Measurements from ENCODE around the gene ZNF423. TPM values are rescaled to one million over a fixed set of nuclear protein-coding genes. Genes with fewer than 3 reads are reported as not detected.

Gene ZNF423
- total and polyA plus RNA-seq, 2 donors, result 6.4 to 14.0 TPM

GRCh38 chr16:49559242-49559641 is 296.7 kb downstream of the ZNF423 start:
- H3K4me1 ChIP-seq (ENCODE audit: insufficient read depth), result no peaks in the 10 kb centered on the region
- no peak overlapping the region for H3K27ac ChIP-seq (ENCODE audit: low read depth)
- no peaks in the 10 kb centered on the region for H3K36me3 ChIP-seq (ENCODE audit: insufficient read depth)
- no peak for DNase-seq (ENCODE audit: extremely low spot score)
- WGBS, result 72% methylated on average over 4 of the region's 4 CpGs
- no peak overlapping the region for H3K4me3 ChIP-seq (ENCODE audit: low read depth, low read length)

- no peak for DNase-seq (ENCODE audit: extremely low spot score)
- H3K36me3 ChIP-seq (ENCODE audit: insufficient read depth), result no peaks in the 10 kb centered on the region
- no peaks in the 10 kb centered on the region for H3K4me1 ChIP-seq (ENCODE audit: insufficient read depth)
- 92% methylated on average over 2 of the region's 2 CpGs for WGBS
- no peak overlapping the region for H3K4me3 ChIP-seq (ENCODE audit: low read depth, low read length)
- no peak overlapping the region for H3K27ac ChIP-seq (ENCODE audit: low read depth)
Measured at GRCh38 chr16:49558451-49558850, 297.5 kb downstream of the ZNF423 start.

- no peak for DNase-seq (ENCODE audit: extremely low spot score)
- no peak overlapping the region for H3K4me3 ChIP-seq (ENCODE audit: low read depth, low read length)
- H3K27ac ChIP-seq (ENCODE audit: low read depth), result no peak overlapping the region
- H3K36me3 ChIP-seq (ENCODE audit: insufficient read depth), result no peaks in the 10 kb centered on the region
- H3K4me1 ChIP-seq (ENCODE audit: insufficient read depth), result no peaks in the 10 kb centered on the region
- 66% methylated on average over 23 of the region's 23 CpGs for WGBS
Measured at GRCh38 chr16:49556606-49557446, 299.1 kb downstream of the ZNF423 start.

GRCh38 chr16:49556249-49556605 is 299.7 kb downstream of the ZNF423 start:
- no peak for DNase-seq (ENCODE audit: extremely low spot score)
- no peak overlapping the region for H3K4me3 ChIP-seq (ENCODE audit: low read depth, low read length)
- H3K27ac ChIP-seq (ENCODE audit: low read depth), result no peak overlapping the region
- WGBS, result 72% methylated on average over 4 of the region's 4 CpGs
- no peaks in the 10 kb centered on the region for H3K36me3 ChIP-seq (ENCODE audit: insufficient read depth)
- no peaks in the 10 kb centered on the region for H3K4me1 ChIP-seq (ENCODE audit: insufficient read depth)

GRCh38 chr16:49554681-49555080 is 301.2 kb downstream of the ZNF423 start:
- 66% methylated on average over 3 of the region's 3 CpGs for WGBS
- Histone ChIP-seq H3K27ac (ENCODE audit: low read depth) (no peak overlapping the region), H3K4me1 (ENCODE audit: insufficient read depth) (no peaks in the 10 kb centered on the region), H3K4me3 (ENCODE audit: low read depth, low read length) (no peak overlapping the region), H3K36me3 (ENCODE audit: insufficient read depth) (no peaks in the 10 kb centered on the region)
- DNase-seq (ENCODE audit: extremely low spot score), result no peak

- no peak for DNase-seq (ENCODE audit: extremely low spot score)
- 82% methylated on average over 10 of the region's 10 CpGs for WGBS
Measured at GRCh38 chr16:49552313-49552928, 303.5 kb downstream of the ZNF423 start.

GRCh38 chr16:49550666-49551065 is 305.2 kb downstream of the ZNF423 start:
- Histone ChIP-seq H3K27ac (ENCODE audit: low read depth) (no peak overlapping the region), H3K4me1 (ENCODE audit: insufficient read depth) (no peaks in the 10 kb centered on the region), H3K4me3 (ENCODE audit: low read depth, low read length) (no peak overlapping the region), H3K36me3 (ENCODE audit: insufficient read depth) (no peaks in the 10 kb centered on the region)
- WGBS, result 93% methylated on average over 6 of the region's 6 CpGs
- DNase-seq (ENCODE audit: extremely low spot score), result no peak

More at GRCh38 chr16:49552313-49552928, 303.5 kb downstream of the ZNF423 start:
- no peaks in the 10 kb centered on the region for H3K4me1 ChIP-seq (ENCODE audit: insufficient read depth)
- no peaks in the 10 kb centered on the region for H3K36me3 ChIP-seq (ENCODE audit: insufficient read depth)
- H3K4me3 ChIP-seq (ENCODE audit: low read depth, low read length), result no peak overlapping the region
- no peak overlapping the region for H3K27ac ChIP-seq (ENCODE audit: low read depth)

- DNase-seq (ENCODE audit: extremely low spot score), result no peak
- no peak overlapping the region for H3K27ac ChIP-seq (ENCODE audit: low read depth)
- H3K4me3 ChIP-seq (ENCODE audit: low read depth, low read length), result no peak overlapping the region
- 85% methylated on average over 5 of the region's 5 CpGs for WGBS
- no peaks in the 10 kb centered on the region for H3K4me1 ChIP-seq (ENCODE audit: insufficient read depth)
- H3K36me3 ChIP-seq (ENCODE audit: insufficient read depth), result no peaks in the 10 kb centered on the region
Measured at GRCh38 chr16:49550140-49550539, 305.8 kb downstream of the ZNF423 start.

- no peak for DNase-seq (ENCODE audit: extremely low spot score)
- H3K4me3 ChIP-seq (ENCODE audit: low read depth, low read length), result no peak overlapping the region
- WGBS, result 58% methylated on average over 14 of the region's 14 CpGs
- no peak overlapping the region for H3K27ac ChIP-seq (ENCODE audit: low read depth)
- no peaks in the 10 kb centered on the region for H3K36me3 ChIP-seq (ENCODE audit: insufficient read depth)
- H3K4me1 ChIP-seq (ENCODE audit: insufficient read depth), result no peaks in the 10 kb centered on the region
Measured at GRCh38 chr16:49548325-49548970, 307.5 kb downstream of the ZNF423 start.

- WGBS, result 97% methylated on average over 9 of the region's 9 CpGs
- Histone ChIP-seq H3K4me1 (ENCODE audit: insufficient read depth) (no peaks in the 10 kb centered on the region), H3K27ac (ENCODE audit: low read depth) (no peak overlapping the region), H3K36me3 (ENCODE audit: insufficient read depth) (no peaks in the 10 kb centered on the region), H3K4me3 (ENCODE audit: low read depth, low read length) (no peak overlapping the region)
- DNase-seq (ENCODE audit: extremely low spot score), result no peak
Measured at GRCh38 chr16:49547448-49547847, 308.5 kb downstream of the ZNF423 start.

- no peak overlapping the region for H3K4me3 ChIP-seq (ENCODE audit: low read depth, low read length)
- 89% methylated on average over 1 of the region's 1 CpG for WGBS
- H3K4me1 ChIP-seq (ENCODE audit: insufficient read depth), result no peaks in the 10 kb centered on the region
- H3K27ac ChIP-seq (ENCODE audit: low read depth), result no peak overlapping the region
- no peak for DNase-seq (ENCODE audit: extremely low spot score)
- no peaks in the 10 kb centered on the region for H3K36me3 ChIP-seq (ENCODE audit: insufficient read depth)
Measured at GRCh38 chr16:49546735-49547134, 309.2 kb downstream of the ZNF423 start.

GRCh38 chr16:49545741-49546448 is 310.0 kb downstream of the ZNF423 start:
- no peak for DNase-seq (ENCODE audit: extremely low spot score)
- no peak overlapping the region for H3K27ac ChIP-seq (ENCODE audit: low read depth)
- 61% methylated on average over 6 of the region's 6 CpGs for WGBS
- no peak overlapping the region for H3K4me3 ChIP-seq (ENCODE audit: low read depth, low read length)
- H3K36me3 ChIP-seq (ENCODE audit: insufficient read depth), result no peaks in the 10 kb centered on the region
- H3K4me1 ChIP-seq (ENCODE audit: insufficient read depth), result no peaks in the 10 kb centered on the region

GRCh38 chr16:49545243-49545642 is 310.7 kb downstream of the ZNF423 start:
- no peak overlapping the region for H3K27ac ChIP-seq (ENCODE audit: low read depth)
- no peak for DNase-seq (ENCODE audit: extremely low spot score)
- no peak overlapping the region for H3K4me3 ChIP-seq (ENCODE audit: low read depth, low read length)
- WGBS, result 97% methylated on average over 4 of the region's 4 CpGs
- no peaks in the 10 kb centered on the region for H3K4me1 ChIP-seq (ENCODE audit: insufficient read depth)
- no peaks in the 10 kb centered on the region for H3K36me3 ChIP-seq (ENCODE audit: insufficient read depth)

Data from urinary bladder (tissue), 4 donors.